ENCODE results near the gene GIMAP2.
A peak's percentile ranks its signal among the peaks of the same experiment; 100 is the strongest.
"Not testable (repeated sequence)": the region's sequence is repeated elsewhere in the genome, so short reads cannot be mapped to it uniquely, and the experiment has no call there.

Gene GIMAP2

GRCh38 chr7:150685219-150686029 is at the start of gene GIMAP2:
Gene GIMAP2, plus strand, starts transcription at chr7:150685706. Its CDS starts 1,354 bp downstream, at chr7:150687060.
- DNase-seq, result peak; percentile 44

- no peak for DNase-seq
Measured at GRCh38 chr7:150641854-150642253, 43.7 kb upstream of the GIMAP2 start.

- no peak for DNase-seq
Measured at GRCh38 chr7:150642926-150643325, 42.6 kb upstream of the GIMAP2 start.

- no peak for DNase-seq
Measured at GRCh38 chr7:150645259-150646020, 40.1 kb upstream of the GIMAP2 start.

GRCh38 chr7:150648353-150649079 is 37.0 kb upstream of the GIMAP2 start:
- no peak for DNase-seq

- no peak for DNase-seq
Measured at GRCh38 chr7:150649080-150649385, 36.5 kb upstream of the GIMAP2 start.

GRCh38 chr7:150654692-150655091 is 30.8 kb upstream of the GIMAP2 start:
- no peak for DNase-seq

GRCh38 chr7:150656047-150656446 is 29.5 kb upstream of the GIMAP2 start:
- DNase-seq, result no peak

- no peak for DNase-seq
Measured at GRCh38 chr7:150657526-150657925, 28.0 kb upstream of the GIMAP2 start.

- no peak for DNase-seq
Measured at GRCh38 chr7:150660939-150661613, 24.4 kb upstream of the GIMAP2 start.

GRCh38 chr7:150662821-150663220 is 22.7 kb upstream of the GIMAP2 start:
- DNase-seq, result not testable (repeated sequence)

- DNase-seq, result peak; percentile 23
Measured at GRCh38 chr7:150663802-150664494, 21.6 kb upstream of the GIMAP2 start.

GRCh38 chr7:150665089-150665748 is 20.3 kb upstream of the GIMAP2 start:
- no peak for DNase-seq

GRCh38 chr7:150665896-150666295 is 19.6 kb upstream of the GIMAP2 start:
- no peak for DNase-seq

GRCh38 chr7:150666412-150666811 is 19.1 kb upstream of the GIMAP2 start:
- DNase-seq, result no peak

GRCh38 chr7:150668472-150668911 is 17.0 kb upstream of the GIMAP2 start:
- DNase-seq, result peak; percentile 58

GRCh38 chr7:150668977-150669376 is 16.5 kb upstream of the GIMAP2 start:
- no peak for DNase-seq

GRCh38 chr7:150671798-150672585 is 13.5 kb upstream of the GIMAP2 start:
- not testable (repeated sequence) for DNase-seq

- DNase-seq, result no peak
Measured at GRCh38 chr7:150675714-150676113, 9.8 kb upstream of the GIMAP2 start.

GRCh38 chr7:150676276-150676675 is 9.2 kb upstream of the GIMAP2 start:
- peak; percentile 55 for DNase-seq

GRCh38 chr7:150676854-150677253 is 8.7 kb upstream of the GIMAP2 start:
- not testable (repeated sequence) for DNase-seq

All from GDM1 (cell line).